GM18951 (cell line): ENCODE results near the gene CNPY2.
A peak's percentile ranks its signal among the peaks of the same experiment; 100 is the strongest.
"Not testable (repeated sequence)": the region's sequence is repeated elsewhere in the genome, so short reads cannot be mapped to it uniquely, and the experiment has no call there.

Experiments
- POLR2A ChIP-seq: IDR thresholded peaks from 4 replicates; pipeline ENCODE4 v1.6.1; 2011; ENCODE audit warnings: mild to moderate bottlenecking; ENCODE audit not compliant: insufficient read length, insufficient read depth; ENCODE audit errors: extremely low read depth
- in situ Hi-C: fragments of 300-500 bp; cut with MboI; formaldehyde crosslinking; loops from one replicate; pipeline ENCODE4 v1.12.0; 2022; ENCODE audit warnings: low sequenced_read_pairs, mixed read lengths, inconsistent platforms; ENCODE audit not compliant: unreplicated experiment

The CNPY2 gene

DNA sequence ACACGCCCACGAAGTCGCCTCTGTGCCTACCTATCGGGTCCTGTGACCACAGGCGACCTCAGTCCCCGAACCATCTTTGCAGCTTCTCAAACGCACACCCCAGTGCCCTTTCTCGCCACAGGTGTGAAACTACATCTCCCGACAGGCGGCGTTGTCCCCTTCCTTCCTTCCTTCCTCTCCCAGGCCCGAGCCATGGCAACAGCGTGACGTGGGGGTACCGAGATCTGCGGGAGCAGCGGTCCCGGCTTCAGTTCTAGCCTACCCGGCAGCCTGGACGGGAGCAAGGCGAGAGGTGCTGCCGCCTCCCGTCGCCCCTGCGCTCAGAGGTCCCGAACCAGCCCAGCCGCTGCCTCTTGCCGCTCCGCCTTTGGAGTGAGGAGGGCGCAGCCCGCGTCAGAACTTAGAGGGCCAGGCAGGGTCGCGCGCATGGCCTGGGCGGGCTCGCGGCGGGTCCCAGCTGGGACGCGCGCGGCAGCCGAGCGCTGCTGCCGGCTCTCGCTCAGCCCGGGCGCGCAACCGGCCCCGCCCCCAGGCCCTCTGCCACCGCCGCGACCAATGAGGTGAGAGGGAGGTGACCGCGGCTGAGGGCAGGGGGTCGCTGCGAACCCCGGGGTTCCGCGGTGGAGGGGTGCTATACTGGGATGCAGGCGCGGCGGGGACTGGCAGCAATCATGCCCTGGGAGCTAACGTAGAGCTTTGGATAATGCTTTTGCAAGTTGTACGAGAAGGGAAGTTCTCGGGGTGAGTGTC is 48.9 kb downstream of the CNPY2 start, which contains the start of gene COQ10A:
COQ10A (plus strand) TSS at position 250 of the 750 bp plus-strand sequence; CDS start at position 427, 177 bp downstream.
- in situ Hi-C loops, result no loop called here
- TF ChIP-seq POLR2A, result peak; percentile 86

DNA sequence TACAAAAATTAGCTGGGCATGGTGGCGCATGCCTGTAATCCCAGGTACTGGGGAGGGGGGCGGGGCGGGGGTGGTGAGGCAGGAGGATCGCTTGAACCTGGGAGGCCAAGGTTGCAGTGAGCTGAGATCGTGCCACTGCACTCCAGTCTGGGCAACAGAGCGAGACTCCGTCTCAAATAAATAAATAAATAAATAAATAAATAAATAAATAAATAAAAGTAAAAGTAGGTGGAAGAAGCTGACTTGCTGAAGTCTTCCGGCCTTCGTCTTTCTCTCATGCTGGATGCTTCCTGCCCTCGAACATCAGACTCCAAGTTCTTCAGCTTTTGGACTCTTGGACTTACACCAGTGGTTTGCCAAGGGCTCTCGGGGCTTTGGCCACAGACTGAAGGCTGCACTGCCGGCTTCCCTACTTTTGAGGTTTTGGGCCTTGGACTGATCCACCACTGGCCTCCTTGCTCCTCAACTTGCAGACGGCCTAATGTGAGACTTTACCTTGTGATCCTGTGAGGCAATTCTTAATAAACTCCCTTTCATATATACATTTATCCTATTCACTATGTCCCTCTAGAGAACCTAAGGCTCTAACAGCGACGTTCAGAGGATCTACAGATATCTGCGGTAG is 49.6 kb downstream of the CNPY2 start:
- in situ Hi-C loops, result not testable (repeated sequence)

DNA sequence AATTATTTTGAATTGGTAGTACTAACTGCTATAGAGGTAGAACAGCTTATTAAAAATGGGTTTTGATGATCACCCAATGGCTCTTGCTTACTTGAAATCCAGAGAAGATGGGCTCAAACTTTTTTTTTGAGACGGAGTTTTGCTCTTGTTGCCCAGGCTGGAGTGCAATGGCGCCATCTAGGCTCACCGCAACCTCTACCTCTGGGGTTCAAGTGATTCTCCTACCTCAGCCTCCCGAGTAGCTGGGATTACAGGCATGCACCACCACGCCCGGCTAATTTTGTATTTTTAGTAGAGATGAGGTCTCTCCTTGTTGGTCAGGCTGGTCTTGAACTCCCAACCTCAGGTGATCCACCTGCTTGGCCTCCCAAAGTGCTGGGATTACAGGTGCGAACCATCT is 52.8 kb downstream of the CNPY2 start:
- in situ Hi-C loops, result not testable (repeated sequence)

DNA sequence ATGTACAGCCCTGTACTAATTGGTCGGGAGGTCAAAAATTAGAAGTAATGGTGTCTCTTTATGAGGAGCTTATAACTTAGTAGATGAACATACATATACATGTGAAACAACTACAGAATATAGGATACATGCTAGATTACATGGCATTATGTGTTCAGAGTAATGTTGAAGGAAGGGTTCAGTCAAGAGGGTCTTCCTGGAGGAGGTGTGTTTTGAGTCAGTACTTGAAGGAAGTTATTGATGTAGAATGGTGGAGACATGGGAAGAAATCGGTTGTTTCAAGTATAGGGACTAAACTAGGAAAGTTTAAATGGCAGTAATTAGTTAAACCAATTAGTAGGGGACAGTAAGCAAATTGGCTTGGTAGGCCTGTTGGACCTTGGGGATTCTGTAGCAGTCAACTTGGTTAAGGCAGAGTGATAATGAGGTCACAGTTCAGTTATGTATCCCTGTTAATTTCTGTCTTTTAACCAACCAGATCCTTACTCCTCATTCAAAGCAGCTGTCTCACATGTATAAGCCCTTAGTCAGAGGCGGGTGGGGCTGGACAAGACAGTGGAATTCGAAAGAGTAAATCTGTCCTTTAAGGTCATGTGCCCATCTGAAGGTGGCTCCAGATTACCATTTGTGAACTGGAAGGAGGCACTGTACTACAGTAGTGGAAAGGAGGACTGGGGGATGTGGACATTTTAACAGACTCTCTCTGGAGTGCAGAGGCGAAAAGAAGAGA is 54.1 kb downstream of the CNPY2 start:
- no peak for TF ChIP-seq POLR2A
- in situ Hi-C loops, result no loop called here

DNA sequence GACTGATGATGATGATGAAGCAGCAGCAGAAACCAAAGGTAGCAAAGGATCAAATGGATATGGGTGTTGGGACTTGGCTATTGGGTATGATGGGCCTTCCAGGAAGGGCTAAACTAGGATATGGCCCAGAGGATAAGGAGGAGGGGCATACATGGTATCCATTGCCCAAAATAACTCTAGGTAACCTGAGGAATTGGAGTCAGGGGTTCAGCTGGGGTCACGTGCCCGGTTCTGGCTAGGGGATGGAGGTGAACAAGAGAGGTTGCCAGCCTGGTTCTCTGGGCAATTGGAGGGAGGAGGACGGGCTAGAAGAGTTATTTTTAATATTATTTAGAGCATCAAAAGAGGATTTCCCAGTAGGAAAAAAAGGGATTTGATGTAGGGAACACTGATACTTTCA is 54.9 kb downstream of the CNPY2 start:
- no peak for TF ChIP-seq POLR2A
- in situ Hi-C loops, result no loop called here

DNA sequence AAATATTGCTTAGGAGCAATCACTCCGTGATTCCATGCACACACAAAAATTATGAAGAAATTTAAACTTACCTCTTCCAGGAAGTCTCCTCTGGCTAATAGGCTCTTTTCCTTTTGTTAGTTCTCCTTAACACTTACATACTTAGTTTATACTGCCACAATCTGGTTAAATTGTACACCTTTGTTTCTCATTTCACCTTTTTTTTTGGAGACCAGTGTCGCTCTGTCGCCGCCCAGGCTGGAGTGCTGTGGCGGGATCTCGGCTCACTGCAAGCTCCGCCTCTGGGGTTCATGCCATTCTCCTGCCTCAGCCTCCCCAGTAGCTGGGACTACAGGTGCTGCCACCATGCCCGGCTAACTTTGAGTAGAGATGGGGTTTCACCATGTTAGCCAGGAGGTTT is 55.4 kb downstream of the CNPY2 start:
- in situ Hi-C loops, result no loop called here
- TF ChIP-seq POLR2A, result no peak
